K562 (cell line): Measurements from ENCODE around the gene ROS1. TPM values are rescaled to one million over a fixed set of nuclear protein-coding genes. Genes with fewer than 3 reads are reported as not detected.

Experiments
- ATAC-seq: fragments of 200-7000 bp; cut with Tn5 transposase; 3 replicates; pipeline ENCODE4 v1.9.1; 2020; ENCODE audit warnings: moderate library complexity
- BruUV-seq: library from RNA; stranded (reverse); fragments of 400-500 nt; replicated peaks from 2 replicates; lab custom pipeline; 2021; lab: Mats Ljungman, UMichigan
- CTCF ChIA-PET: fragments of 300-600 bp; formaldehyde crosslinking; extraction: SDS; loops from one replicate; lab custom pipeline; 2021; ENCODE audit warnings: low intra/inter-chr PET ratio; lab: Yijun Ruan, JAX
- POLR2A ChIA-PET: fragments of 300-600, 350-650 bp; sonication (Branson Sonifier 250); formaldehyde crosslinking; extraction: SDS; loops from one replicate; lab custom pipeline; 2021; ENCODE audit warnings: antibody characterized with exemption, inconsistent platforms; lab: Yijun Ruan, JAX
- DNase-seq, 4 experiments: peaks; one replicate each; pipeline versions ENCODE4 v3.0.0 to v3.0.0-alpha.2; 2011 to 2018; ENCODE audit warnings: low spot score in 3 of 4, mixed read lengths in 3 of 4; ENCODE audit errors: extremely low read depth in 1 of 4
- FAIRE-seq: peaks from 2 replicates; lab custom pipeline; 2011; peaks lifted over from hg19 to GRCh38; lab: Jason Lieb, UNC
- H2AFZ ChIP-seq: 2 replicates; pipeline ENCODE4 v1.6.0; 2011; ENCODE audit warnings: low read depth, low read length, control low read depth, inconsistent platforms
- H3K27ac ChIP-seq: fragments of 200-600 bp; 3 replicates; pipeline ENCODE4 v1.8.0; 2011; ENCODE audit warnings: low read depth, mild to moderate bottlenecking, control low read depth, inconsistent platforms, low read length, moderate library complexity, mixed read lengths; ENCODE audit errors: extremely low read depth
- H3K27me3 ChIP-seq, 2 experiments: fragments of 300-600 bp in 1 of 2; 2 replicates in 1 of 2; 3 replicates in 1 of 2; pipeline versions ENCODE4 v1.6.0 to v1.8.0; 2011; ENCODE audit warnings: inconsistent platforms in 2 of 2, low read length in 2 of 2, mild to moderate bottlenecking in 1 of 2, mixed read lengths in 1 of 2, moderate library complexity in 1 of 2; ENCODE audit not compliant: control insufficient read depth in 2 of 2, insufficient read depth in 2 of 2
- H3K36me3 ChIP-seq: fragments of 300-600 bp; 3 replicates; pipeline ENCODE4 v1.8.0; 2011; ENCODE audit warnings: mild to moderate bottlenecking, low read length, inconsistent platforms; ENCODE audit not compliant: control insufficient read depth, insufficient read depth
- H3K4me1 ChIP-seq, 2 experiments: fragments of 200-600 bp in 1 of 2; replicated peaks in 1 of 2; 2 replicates in 1 of 2; 3 replicates in 1 of 2; pipeline versions ENCODE4 v1.5.1 to v1.8.0; 2011; ENCODE audit warnings: inconsistent platforms in 2 of 2, low read length in 2 of 2, mild to moderate bottlenecking in 1 of 2, mixed read lengths in 1 of 2, moderate library complexity in 1 of 2; ENCODE audit not compliant: control insufficient read depth in 2 of 2, insufficient read depth in 2 of 2
- H3K4me2 ChIP-seq: 2 replicates; pipeline ENCODE4 v1.6.1; 2011; ENCODE audit warnings: low read length, control low read depth, inconsistent platforms, mixed read lengths; ENCODE audit not compliant: insufficient read depth
- H3K4me3 ChIP-seq: fragments of 200-600 bp; sonication (generic), shearing (Covaris generic); 2 replicates; pipeline ENCODE4 v1.5.1; 2016; ENCODE audit warnings: control low read depth, inconsistent platforms
- H3K79me2 ChIP-seq: fragments of 200-600 bp; 3 replicates; pipeline ENCODE4 v1.8.0; 2011; ENCODE audit warnings: low read length, inconsistent platforms; ENCODE audit not compliant: control insufficient read depth, insufficient read depth
- H3K9ac ChIP-seq, 2 experiments: 2 replicates each; pipeline versions ENCODE4 v1.6.0 to v1.6.1; 2011; ENCODE audit warnings: low read depth in 2 of 2, low read length in 2 of 2, control low read depth in 1 of 2, inconsistent platforms in 1 of 2, mild to moderate bottlenecking in 1 of 2, mixed read lengths in 1 of 2; ENCODE audit not compliant: insufficient read depth in 1 of 2
- H3K9me1 ChIP-seq: one replicate; pipeline ENCODE4 v1.6.0; 2011; ENCODE audit warnings: inconsistent platforms, mild to moderate bottlenecking, low read length, moderate library complexity; ENCODE audit not compliant: control insufficient read depth, insufficient read depth
- H3K9me3 ChIP-seq: replicated peaks from 2 replicates; pipeline ENCODE4 v1.5.1; 2011; ENCODE audit warnings: low read depth, low read length, inconsistent platforms; ENCODE audit not compliant: control insufficient read depth, insufficient read depth
- H4K20me1 ChIP-seq: replicated peaks from 2 replicates; pipeline ENCODE4 v1.6.1; 2011; ENCODE audit warnings: low read length, inconsistent platforms, mixed read lengths; ENCODE audit not compliant: control insufficient read depth, insufficient read depth
- BHLHE40 ChIP-seq: IDR thresholded peaks from 2 replicates; pipeline ENCODE4 v1.6.1; 2011; ENCODE audit warnings: low read length, improper control_type of control experiment
- CCAR2 ChIP-seq: fragments of 200-400 bp; formaldehyde crosslinking; IDR thresholded peaks from 2 replicates; pipeline ENCODE4 v1.6.1; 2017; ENCODE audit warnings: mild to moderate bottlenecking, low read depth, low read length
- CREB1 ChIP-seq, 2 experiments: sonication (generic) in 1 of 2; formaldehyde crosslinking in 1 of 2; IDR thresholded peaks; 2 replicates each; pipeline versions ENCODE4 v1.6.1 to v1.8.0; 2012 to 2022; ENCODE audit warnings: inconsistent platforms in 1 of 2, mild to moderate bottlenecking in 1 of 2, missing genetic modification reagents in 1 of 2, moderate library complexity in 1 of 2
- HDAC6 ChIP-seq: IDR thresholded peaks from 2 replicates; pipeline ENCODE4 v1.6.1; 2012; ENCODE audit warnings: low read depth, mild to moderate bottlenecking, control low read depth, inconsistent platforms, low read length, moderate library complexity
- HEY1 ChIP-seq: fragments of 250-450 bp; sonication (Bioruptor Pico); IDR thresholded peaks from 2 replicates; pipeline ENCODE4 v1.5.0; 2020; ENCODE audit warnings: mild to moderate bottlenecking, moderate library complexity, borderline replicate concordance
- MTA1 ChIP-seq: fragments of 450-650 bp; IDR thresholded peaks from 2 replicates; pipeline ENCODE4 v1.6.1; 2017; ENCODE audit warnings: borderline replicate concordance
- PCBP2 ChIP-seq: fragments of 200-400 bp; formaldehyde crosslinking; IDR thresholded peaks from 2 replicates; pipeline ENCODE4 v1.6.1; 2018; ENCODE audit warnings: low read length, low read depth, mild to moderate bottlenecking, moderate library complexity; ENCODE audit not compliant: poor library complexity, severe bottlenecking
- POLR2H ChIP-seq: IDR thresholded peaks from 2 replicates; pipeline ENCODE4 v1.6.1; 2016; ENCODE audit warnings: missing genetic modification characterization, low read depth, mild to moderate bottlenecking, control low read depth, missing compliant biosample characterization, moderate library complexity
- POLR3G ChIP-seq: IDR thresholded peaks from 2 replicates; pipeline ENCODE4 v1.6.1; 2011; ENCODE audit not compliant: insufficient read length, insufficient replicate concordance; ENCODE audit errors: extremely low read depth
- RCOR1 ChIP-seq, 2 experiments: IDR thresholded peaks; 2 replicates each; pipeline ENCODE4 v1.6.1; 2012; ENCODE audit warnings: low read depth in 2 of 2, low read length in 2 of 2, borderline replicate concordance in 1 of 2, improper control_type of control experiment in 1 of 2
- SLC30A9 ChIP-seq: fragments of 250-450 bp; sonication (Bioruptor Pico); IDR thresholded peaks from 2 replicates; pipeline ENCODE4 v1.8.0; 2022; ENCODE audit warnings: mild to moderate bottlenecking, moderate library complexity
- ZNF165 ChIP-seq: fragments of 250-450 bp; sonication (Bioruptor Pico); IDR thresholded peaks from 2 replicates; pipeline ENCODE4 v1.4.0; 2020; ENCODE audit warnings: borderline replicate concordance
- ZNF408 ChIP-seq: fragments of 250-450 bp; sonication (Bioruptor Pico); IDR thresholded peaks from 2 replicates; pipeline ENCODE4 v1.4.0; 2020; ENCODE audit warnings: low read depth, mild to moderate bottlenecking, moderate library complexity
- WGBS: fragments of 100-300 bp; shearing (Covaris generic); methylation state at CpG from one replicate; pipeline ENCODE4 v1.1.6; 2016; ENCODE audit warnings: low coverage, mixed read lengths; ENCODE audit not compliant: insufficient coverage; ENCODE audit errors: missing lambda C conversion rate; 5-methylcytosine and 5-hydroxymethylcytosine counted together
- in situ Hi-C: fragments of 300-500 bp; cut with MboI; formaldehyde crosslinking; loops from 4 replicates; pipeline ENCODE4 v1.15.0; 2018; ENCODE audit warnings: inconsistent platforms, mixed read lengths
- intact Hi-C: fragments of 100-400 bp; cut with micrococcal nuclease; formaldehyde crosslinking; loops from 2 replicates; pipeline ENCODE4 v1.14.2; 2022
- polyA plus RNA-seq, 8 experiments: library from polyadenylated mRNA; depleted of rRNA in 4 of 8; stranded (reverse) in 5 of 8; unstranded in 3 of 8; fragments of >200 nt; fragmentation: Nextera tagmentation in 2 of 8; fragmentation: Illumina TruSeq in 1 of 8; extraction: Ambion mirVana in 2 of 8; extraction: Trizol in 1 of 8; gene quantifications; 2 replicates each; pipeline versions ENCODE4 v1.2.1 to v1.2.3, GENCODE V29; 2011 to 2014; ENCODE audit warnings: inconsistent platforms in 1 of 8, missing spikeins in 1 of 8
- total RNA-seq, 7 experiments: library from RNA; depleted of rRNA in 6 of 7; stranded (reverse); fragments of >200 nt in 6 of 7; fragmentation: Illumina TruSeq in 2 of 7; extraction: Trizol in 2 of 7; gene quantifications; 2 replicates each; pipeline versions ENCODE4 v1.2.1 to v1.2.3, GENCODE V29; 2011 to 2021; ENCODE audit warnings: low replicate concordance in 1 of 7
- TF ChIP-seq, protein P1 (sequence below): fragments of 250-450 bp; sonication (Bioruptor Pico); IDR thresholded peaks from 2 replicates; pipeline ENCODE4 v1.4.0; 2020; ENCODE audit warnings: mild to moderate bottlenecking
- TF ChIP-seq, protein P2 (sequence below): fragments of 450-650 bp; IDR thresholded peaks from 2 replicates; pipeline ENCODE4 v1.6.1; 2016
- TF ChIP-seq, protein P3 (sequence below): fragments of 450-650 bp; formaldehyde crosslinking; IDR thresholded peaks from 2 replicates; pipeline ENCODE4 v1.4.0; 2020; ENCODE audit warnings: mild to moderate bottlenecking, moderate library complexity
- TF ChIP-seq, protein P4 (sequence below): sonication (generic); formaldehyde crosslinking; IDR thresholded peaks from 2 replicates; pipeline ENCODE4 v1.8.0; 2022; ENCODE audit warnings: missing genetic modification reagents, mild to moderate bottlenecking, moderate library complexity, borderline replicate concordance

ROS1 gene
- total and polyA plus RNA-seq, 9 of the 15 experiments (the other 6 are each of a cell fraction or from before 2014, with no cell fraction given), result under 0.01 to 0.16 (median 0.04) TPM; not detected in 6

DNA sequence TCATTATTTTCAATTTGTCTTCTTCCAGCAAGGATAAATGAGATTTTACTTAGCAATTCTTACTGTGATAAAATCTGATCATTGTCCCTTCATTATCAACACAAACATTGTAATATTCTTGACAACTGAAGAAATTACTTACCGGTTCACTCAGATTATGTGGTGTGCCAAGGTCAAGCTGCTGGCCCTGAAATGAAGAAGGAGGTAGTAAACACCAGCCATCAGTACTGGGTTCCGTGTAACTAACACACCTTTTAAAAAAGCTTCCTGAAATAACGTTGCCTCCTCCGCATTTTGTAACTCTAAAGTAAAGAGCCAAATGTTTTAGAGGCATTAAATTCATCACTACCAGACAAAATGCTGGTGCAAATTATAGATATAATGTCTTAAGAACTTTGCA lies 7.4 kb downstream of the ROS1 start (continued):
- TF ChIP-seq HDAC6 (no peak), PCBP2 (no peak), CREB1 (IDR thresholded peaks at IDR 0.05) (no peak), CREB1 (CRISPR knock-in tag; IDR thresholded peaks at IDR 0.05) (no peak)
- TF ChIP-seq, protein P1, sequence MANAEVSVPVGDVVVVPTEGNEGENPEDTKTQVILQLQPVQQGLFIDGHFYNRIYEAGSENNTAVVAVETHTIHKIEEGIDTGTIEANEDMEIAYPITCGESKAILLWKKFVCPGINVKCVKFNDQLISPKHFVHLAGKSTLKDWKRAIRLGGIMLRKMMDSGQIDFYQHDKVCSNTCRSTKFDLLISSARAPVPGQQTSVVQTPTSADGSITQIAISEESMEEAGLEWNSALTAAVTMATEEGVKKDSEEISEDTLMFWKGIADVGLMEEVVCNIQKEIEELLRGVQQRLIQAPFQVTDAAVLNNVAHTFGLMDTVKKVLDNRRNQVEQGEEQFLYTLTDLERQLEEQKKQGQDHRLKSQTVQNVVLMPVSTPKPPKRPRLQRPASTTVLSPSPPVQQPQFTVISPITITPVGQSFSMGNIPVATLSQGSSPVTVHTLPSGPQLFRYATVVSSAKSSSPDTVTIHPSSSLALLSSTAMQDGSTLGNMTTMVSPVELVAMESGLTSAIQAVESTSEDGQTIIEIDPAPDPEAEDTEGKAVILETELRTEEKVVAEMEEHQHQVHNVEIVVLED (CRISPR knock-in tag), result no peak
- TF ChIP-seq, protein P2, sequence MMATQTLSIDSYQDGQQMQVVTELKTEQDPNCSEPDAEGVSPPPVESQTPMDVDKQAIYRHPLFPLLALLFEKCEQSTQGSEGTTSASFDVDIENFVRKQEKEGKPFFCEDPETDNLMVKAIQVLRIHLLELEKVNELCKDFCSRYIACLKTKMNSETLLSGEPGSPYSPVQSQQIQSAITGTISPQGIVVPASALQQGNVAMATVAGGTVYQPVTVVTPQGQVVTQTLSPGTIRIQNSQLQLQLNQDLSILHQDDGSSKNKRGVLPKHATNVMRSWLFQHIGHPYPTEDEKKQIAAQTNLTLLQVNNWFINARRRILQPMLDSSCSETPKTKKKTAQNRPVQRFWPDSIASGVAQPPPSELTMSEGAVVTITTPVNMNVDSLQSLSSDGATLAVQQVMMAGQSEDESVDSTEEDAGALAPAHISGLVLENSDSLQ, result no peak
- TF ChIP-seq, all 486 proteins: peak for 0

DNA sequence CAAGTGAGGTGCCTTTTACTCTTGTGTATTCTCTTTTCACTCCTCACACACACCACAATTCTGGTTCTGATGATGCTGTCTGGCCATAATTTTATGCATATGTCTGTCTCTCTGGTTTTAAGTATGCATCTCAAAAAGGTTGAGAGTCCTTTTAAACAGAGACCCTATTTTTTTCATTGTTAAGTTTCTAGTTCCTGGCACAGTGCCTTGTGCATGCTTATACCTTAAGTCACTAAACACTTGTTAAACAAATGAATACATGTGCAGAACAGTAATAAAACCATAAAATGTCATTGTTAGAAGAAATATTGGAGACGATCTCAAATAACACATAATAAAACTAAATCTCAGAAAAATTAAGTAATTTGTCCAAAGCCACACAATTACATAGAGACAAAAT lies 7.9 kb downstream of the ROS1 start:
- 0% methylated on average over 1 of the region's 1 CpG for WGBS
- BruUV-seq, result no TSS peak
- FAIRE-seq, result no peak
- Histone ChIP-seq H3K4me1 (no peaks in the 10 kb centered on the region), H3K9ac (no peak overlapping the region), H2AFZ (no peak overlapping the region), H3K27ac (no peak overlapping the region), H3K36me3 (no peaks in the 10 kb centered on the region), H3K4me3 (no peak overlapping the region), H4K20me1 (no peaks in the 10 kb centered on the region), H3K27me3 (0 out of 5 replicates have a peak, but pooled peaks cover 0 to 4% of the 10 kb centered on the region in 2 experiments), H3K4me2 (no peak overlapping the region), H3K79me2 (no peaks in the 10 kb centered on the region), H3K9me1 (no peaks in the 10 kb centered on the region), H3K9me3 (no peaks in the 10 kb centered on the region)
- intact Hi-C loops (no loop called here), in situ Hi-C loops (no loop called here)
- ATAC-seq, result no peak
- CTCF ChIA-PET, result no interaction called here
- POLR2A ChIA-PET, result no interaction called here
- no peak for DNase-seq
- no peak for TF ChIP-seq POLR2H (tag)
- TF ChIP-seq SLC30A9, result no peak
- TF ChIP-seq, protein P3, sequence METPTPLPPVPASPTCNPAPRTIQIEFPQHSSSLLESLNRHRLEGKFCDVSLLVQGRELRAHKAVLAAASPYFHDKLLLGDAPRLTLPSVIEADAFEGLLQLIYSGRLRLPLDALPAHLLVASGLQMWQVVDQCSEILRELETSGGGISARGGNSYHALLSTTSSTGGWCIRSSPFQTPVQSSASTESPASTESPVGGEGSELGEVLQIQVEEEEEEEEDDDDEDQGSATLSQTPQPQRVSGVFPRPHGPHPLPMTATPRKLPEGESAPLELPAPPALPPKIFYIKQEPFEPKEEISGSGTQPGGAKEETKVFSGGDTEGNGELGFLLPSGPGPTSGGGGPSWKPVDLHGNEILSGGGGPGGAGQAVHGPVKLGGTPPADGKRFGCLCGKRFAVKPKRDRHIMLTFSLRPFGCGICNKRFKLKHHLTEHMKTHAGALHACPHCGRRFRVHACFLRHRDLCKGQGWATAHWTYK (CRISPR knock-in tag), result no peak
- no peak for TF ChIP-seq ZNF408
- no peak for TF ChIP-seq MTA1
- no peak for TF ChIP-seq HEY1 (CRISPR knock-in tag)
- no peak for TF ChIP-seq BHLHE40
- no peak for TF ChIP-seq RCOR1 (IDR thresholded peaks at IDR 0.05; ENCODE audit: borderline replicate concordance in 1 of 2, low read depth in 2 of 2, low read length in 2 of 2)
- no peak for TF ChIP-seq CCAR2
- TF ChIP-seq ZNF165 (CRISPR knock-in tag), result no peak
- TF ChIP-seq, protein P4, sequence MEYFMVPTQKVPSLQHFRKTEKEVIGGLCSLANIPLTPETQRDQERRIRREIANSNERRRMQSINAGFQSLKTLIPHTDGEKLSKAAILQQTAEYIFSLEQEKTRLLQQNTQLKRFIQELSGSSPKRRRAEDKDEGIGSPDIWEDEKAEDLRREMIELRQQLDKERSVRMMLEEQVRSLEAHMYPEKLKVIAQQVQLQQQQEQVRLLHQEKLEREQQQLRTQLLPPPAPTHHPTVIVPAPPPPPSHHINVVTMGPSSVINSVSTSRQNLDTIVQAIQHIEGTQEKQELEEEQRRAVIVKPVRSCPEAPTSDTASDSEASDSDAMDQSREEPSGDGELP (CRISPR knock-in tag), result no peak
- no peak for TF ChIP-seq POLR3G
